Pancreas (tissue), 10 donors: Measurements from ENCODE around the gene MEAK7. TPM values are rescaled to one million over a fixed set of nuclear protein-coding genes. Genes with fewer than 3 reads are reported as not detected.

Source experiments
- ATAC-seq, 4 donors: fragments of 200-7000 bp; cut with Tn5 transposase; one replicate each; pipeline versions ENCODE4 v1.8.0 to v1.9.1; 2020; ENCODE audit warnings: mild to moderate bottlenecking in 4 of 4, moderate library complexity in 4 of 4
- DNase-seq, 6 donors: peaks; one replicate each; pipeline ENCODE4 v3.0.0-alpha.2; 2020
- FAIRE-seq: peaks from 2 replicates; lab custom pipeline; 2012; peaks lifted over from hg19 to GRCh38; lab: Jason Lieb, UNC
- H3K27ac ChIP-seq, 4 donors: fragments of 200-600 bp; sonication (generic); 1 replicate in 3 of 4; 2 replicates in 1 of 4; pipeline versions ENCODE4 v1.5.0 to v1.8.0; 2020
- H3K27me3 ChIP-seq, 4 donors: fragments of 200-600 bp; one replicate each; pipeline ENCODE4 v1.8.0; 2021
- H3K36me3 ChIP-seq, 3 donors: fragments of 200-600 bp; sonication (generic) in 1 of 3; one replicate each; pipeline versions ENCODE4 v1.5.0 to v1.8.0; 2020 to 2021
- H3K4me1 ChIP-seq, 3 donors: fragments of 200-600 bp; one replicate each; pipeline ENCODE4 v1.8.0; 2021
- H3K4me3 ChIP-seq, 4 donors: fragments of 200-600 bp; sonication (generic) in 2 of 4; one replicate each; pipeline versions ENCODE4 v1.5.0 to v1.8.0; 2020 to 2021
- H3K9me3 ChIP-seq, 4 donors: fragments of 200-600 bp; one replicate each; pipeline ENCODE4 v1.8.0; 2021
- WGBS, 2 donors: extraction: QIAGEN DNeasy Blood & Tissue Kit; methylation state at CpG; one replicate each; pipeline ENCODE4 v1.1.7; 2013; 5-methylcytosine and 5-hydroxymethylcytosine counted together
- intact Hi-C, 3 donors: fragments of 100-400 bp; cut with DNase I; formaldehyde crosslinking; loops; one replicate each; pipeline versions ENCODE4 v1.11.1 to v1.14.2; 2022
- polyA plus RNA-seq, 2 donors: library from polyadenylated mRNA; stranded (reverse); fragments of 200-250 nt; gene quantifications; one replicate each; pipeline ENCODE4 v1.2.3, GENCODE V29; 2013
- total RNA-seq, 6 donors: library from RNA; stranded (reverse); fragmentation: NEBNext Ultra II Directional in 4 of 6; extraction: Animal tissue kit (Norgen Biotek cat#: 25700) in 4 of 6; gene quantifications; one replicate each; pipeline versions ENCODE4 v1.2.1 to v1.2.4, GENCODE V29; 2021 to 2023
- TF ChIP-seq, protein P1 (sequence below), 4 donors: fragments of 200-600 bp; sonication (generic) in 3 of 4; IDR thresholded peaks; one replicate each; pipeline versions ENCODE4 v1.5.0 to v1.8.0; 2021; ENCODE audit warnings: antibody characterized with exemption in 4 of 4
- donor health status: healthy with polysubstance abuse.
- donor health status: DM: no; HTN: no; CAD: no; lungs with moderate emphysema.
- donor health status: DM: no; HTN: no; CAD: no.
- donor health status: control.
- donor health status: control.
- donor health status: Bipolar disorder and iron deficiency.
- donor health status: DM: yes; HTN: yes; CAD: no.
- donor health status: DM: no; HTN: no; CAD: no.
- donor health status: DM: no; HTN: no; CAD: no.
- donor health status: DM: yes; HTN: yes; CAD: no.

The MEAK7 gene
- total and polyA plus RNA-seq, 8 donors: 2.1 to 10.5 (median 4.8) TPM

DNA sequence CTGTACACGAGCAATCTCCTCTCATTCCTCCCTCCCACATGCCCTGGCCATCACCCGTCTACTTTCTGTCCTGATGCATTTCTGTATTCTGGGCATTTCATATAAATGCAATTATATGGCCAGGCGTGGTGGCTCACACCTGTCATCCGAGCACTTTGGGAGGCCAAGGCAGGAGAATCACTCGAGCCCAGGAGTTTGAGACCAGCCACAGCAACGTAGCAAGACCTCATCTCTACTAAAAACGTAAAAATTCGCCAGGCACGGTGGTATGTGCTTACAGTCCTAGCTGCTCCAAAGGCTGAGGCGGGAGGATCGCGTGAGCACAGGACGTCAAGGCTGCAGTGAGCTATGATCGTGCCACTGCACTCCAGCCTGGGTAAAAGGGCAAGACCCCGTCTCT lies 4.8 kb downstream of the MEAK7 start:
- intact Hi-C loops: no loop called here
- Histone ChIP-seq H3K27me3 (no peaks in the 10 kb centered on the region), H3K27ac (no peak overlapping the region), H3K9me3 (no peaks in the 10 kb centered on the region), H3K4me3 (no peak overlapping the region), H3K36me3 (peaks cover 0 to 15% (median 3%) of the 10 kb centered on the region in 3 donors), H3K4me1 (peaks cover 0 to 11% (median 0%) of the 10 kb centered on the region in 3 donors)
- no peak for ATAC-seq
- DNase-seq: no peak
- 89 to 90% methylated on average over 15 of the region's 15 CpGs for WGBS, 2 donors
- FAIRE-seq: no peak
- TF ChIP-seq, protein P1, sequence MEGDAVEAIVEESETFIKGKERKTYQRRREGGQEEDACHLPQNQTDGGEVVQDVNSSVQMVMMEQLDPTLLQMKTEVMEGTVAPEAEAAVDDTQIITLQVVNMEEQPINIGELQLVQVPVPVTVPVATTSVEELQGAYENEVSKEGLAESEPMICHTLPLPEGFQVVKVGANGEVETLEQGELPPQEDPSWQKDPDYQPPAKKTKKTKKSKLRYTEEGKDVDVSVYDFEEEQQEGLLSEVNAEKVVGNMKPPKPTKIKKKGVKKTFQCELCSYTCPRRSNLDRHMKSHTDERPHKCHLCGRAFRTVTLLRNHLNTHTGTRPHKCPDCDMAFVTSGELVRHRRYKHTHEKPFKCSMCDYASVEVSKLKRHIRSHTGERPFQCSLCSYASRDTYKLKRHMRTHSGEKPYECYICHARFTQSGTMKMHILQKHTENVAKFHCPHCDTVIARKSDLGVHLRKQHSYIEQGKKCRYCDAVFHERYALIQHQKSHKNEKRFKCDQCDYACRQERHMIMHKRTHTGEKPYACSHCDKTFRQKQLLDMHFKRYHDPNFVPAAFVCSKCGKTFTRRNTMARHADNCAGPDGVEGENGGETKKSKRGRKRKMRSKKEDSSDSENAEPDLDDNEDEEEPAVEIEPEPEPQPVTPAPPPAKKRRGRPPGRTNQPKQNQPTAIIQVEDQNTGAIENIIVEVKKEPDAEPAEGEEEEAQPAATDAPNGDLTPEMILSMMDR (IDR thresholded peaks at IDR 0.05): no peak

DNA sequence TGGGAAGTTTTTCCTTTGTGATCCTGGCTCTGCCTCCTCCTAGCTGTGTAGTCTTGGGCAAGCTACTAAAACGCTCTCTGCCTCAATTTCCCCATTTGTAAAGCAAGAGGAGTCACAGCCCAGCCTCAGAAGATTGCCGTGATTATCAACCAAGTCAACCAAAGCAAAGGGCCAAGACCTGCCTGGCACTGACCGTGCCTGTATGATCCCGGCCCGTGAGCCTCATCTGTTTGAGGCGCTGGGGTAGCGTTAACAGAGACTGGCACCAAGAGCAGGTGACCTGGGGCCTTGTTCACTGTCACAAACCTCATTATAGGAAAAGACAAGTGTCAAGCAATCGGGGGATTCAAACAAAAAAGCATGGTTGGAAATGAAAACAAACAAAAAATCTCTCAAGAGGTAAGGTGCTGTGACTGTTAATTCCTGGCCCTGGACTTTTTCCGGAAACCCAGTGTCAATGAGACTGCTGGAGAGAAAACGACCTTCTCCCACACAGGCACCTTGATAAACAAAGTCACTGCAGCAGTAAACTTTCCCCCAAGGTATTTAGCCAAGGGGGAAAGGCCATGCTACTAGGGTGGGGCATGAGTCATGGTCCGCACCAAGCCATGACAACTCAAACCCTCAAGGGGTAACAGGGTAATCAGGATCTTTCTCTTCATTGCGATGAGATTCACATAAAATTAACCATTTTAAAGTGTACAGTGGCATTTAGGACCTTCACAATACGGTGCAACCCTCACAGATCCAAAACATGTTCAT lies 5.4 kb downstream of the MEAK7 start:
- no peak overlapping the region for H3K27ac ChIP-seq
- 87 to 91% methylated on average over 13 of the region's 13 CpGs for WGBS, 2 donors
- DNase-seq: no peak
- peaks cover 0 to 20% (median 3%) of the 10 kb centered on the region in 3 donors for H3K36me3 ChIP-seq
- no peaks in the 10 kb centered on the region for H3K9me3 ChIP-seq
- H3K27me3 ChIP-seq: no peaks in the 10 kb centered on the region
- H3K4me1 ChIP-seq: peaks cover 0 to 10% (median 0%) of the 10 kb centered on the region in 3 donors
- FAIRE-seq: no peak
- ATAC-seq: no peak
- no peak overlapping the region for H3K4me3 ChIP-seq
- TF ChIP-seq, protein P1 (IDR thresholded peaks at IDR 0.05): no peak
- intact Hi-C loops: no loop called here

DNA sequence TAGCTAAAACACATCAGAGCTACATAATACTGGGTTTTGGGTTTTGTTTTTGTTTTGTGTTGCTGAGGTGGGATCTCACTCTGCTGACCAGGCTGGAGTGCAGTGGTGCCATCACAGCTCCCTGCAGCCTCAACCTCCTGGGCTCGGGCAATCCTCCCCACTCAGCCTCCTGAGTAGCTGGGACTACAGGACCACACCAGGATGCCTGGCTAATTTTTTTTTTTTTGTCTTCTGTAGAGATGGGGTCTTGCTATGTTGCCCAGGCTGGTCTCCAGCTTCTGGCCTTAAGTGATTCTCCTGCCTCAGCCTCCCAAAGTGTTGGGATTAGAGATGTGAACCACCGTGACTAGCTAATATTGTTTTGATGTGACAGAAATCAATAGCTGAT lies 6.2 kb downstream of the MEAK7 start:
- H3K36me3 ChIP-seq: peaks cover 0 to 20% (median 3%) of the 10 kb centered on the region in 3 donors
- ATAC-seq (no peak), DNase-seq (no peak), FAIRE-seq (no peak)
- intact Hi-C loops: no loop called here
- no peaks in the 10 kb centered on the region for H3K27me3 ChIP-seq
- no peak overlapping the region for H3K4me3 ChIP-seq
- H3K4me1 ChIP-seq: peaks cover 0 to 2% (median 0%) of the 10 kb centered on the region in 3 donors
- no peak overlapping the region for H3K27ac ChIP-seq
- H3K9me3 ChIP-seq: no peaks in the 10 kb centered on the region
- TF ChIP-seq, protein P1 (IDR thresholded peaks at IDR 0.05): no peak
- WGBS, 2 donors: 90 to 92% methylated on average over 2 of the region's 2 CpGs

DNA sequence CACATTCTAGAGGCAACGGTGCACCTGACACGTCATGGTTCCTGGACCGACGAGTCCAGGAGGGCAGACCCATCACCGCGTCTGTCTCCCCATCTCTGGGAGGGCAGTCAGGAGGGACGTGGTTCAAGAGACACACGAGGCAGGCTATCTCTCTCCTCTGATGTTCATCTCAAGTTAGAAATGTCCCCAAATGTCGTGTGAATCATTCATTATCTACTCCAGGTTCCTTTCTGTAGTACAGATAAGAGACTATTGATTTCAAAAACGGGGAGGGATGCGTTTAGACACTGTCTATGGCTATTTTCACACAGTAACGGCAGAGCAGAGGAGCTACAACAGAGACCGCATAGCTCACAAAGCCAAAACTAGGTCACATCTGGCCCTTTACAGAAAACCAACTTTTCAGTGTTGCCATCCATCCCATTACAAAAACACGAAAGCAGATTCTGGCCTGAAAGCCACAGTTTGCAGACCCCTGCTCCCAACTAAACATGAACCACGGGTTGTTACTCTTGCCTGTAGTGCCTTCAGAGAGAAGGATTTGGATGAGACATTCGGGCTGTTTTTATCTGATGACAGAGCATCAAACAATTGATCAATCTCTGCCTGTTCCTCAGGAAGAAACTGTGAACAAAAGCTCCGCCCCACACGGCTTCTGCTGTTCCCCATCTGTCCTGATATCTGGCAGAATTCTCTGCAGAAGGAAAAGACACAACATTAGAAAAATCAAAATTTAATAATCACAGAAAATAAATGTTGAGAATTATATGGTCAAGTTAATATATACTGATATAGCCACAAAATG lies 6.8 kb downstream of the MEAK7 start:
- 79 to 82% methylated on average over 18 of the region's 18 CpGs for WGBS, 2 donors
- Histone ChIP-seq H3K4me3 (no peak overlapping the region), H3K9me3 (no peaks in the 10 kb centered on the region), H3K27ac (no peak overlapping the region), H3K36me3 (peaks cover 0 to 20% (median 3%) of the 10 kb centered on the region in 3 donors), H3K27me3 (no peaks in the 10 kb centered on the region), H3K4me1 (no peaks in the 10 kb centered on the region)
- ATAC-seq (no peak), DNase-seq (no peak), FAIRE-seq (no peak)
- TF ChIP-seq, protein P1 (IDR thresholded peaks at IDR 0.05): no peak
- intact Hi-C loops: no loop called here
